IPS DF 4.7 (cell line): ENCODE measurements around the gene TRIM28.

Experiments used
- DNase-seq: peaks from one replicate; pipeline ENCODE4 v3.0.0-alpha.2; 2013; ENCODE audit warnings: low spot score; ENCODE audit errors: extremely low read depth

The TRIM28 gene

DNA sequence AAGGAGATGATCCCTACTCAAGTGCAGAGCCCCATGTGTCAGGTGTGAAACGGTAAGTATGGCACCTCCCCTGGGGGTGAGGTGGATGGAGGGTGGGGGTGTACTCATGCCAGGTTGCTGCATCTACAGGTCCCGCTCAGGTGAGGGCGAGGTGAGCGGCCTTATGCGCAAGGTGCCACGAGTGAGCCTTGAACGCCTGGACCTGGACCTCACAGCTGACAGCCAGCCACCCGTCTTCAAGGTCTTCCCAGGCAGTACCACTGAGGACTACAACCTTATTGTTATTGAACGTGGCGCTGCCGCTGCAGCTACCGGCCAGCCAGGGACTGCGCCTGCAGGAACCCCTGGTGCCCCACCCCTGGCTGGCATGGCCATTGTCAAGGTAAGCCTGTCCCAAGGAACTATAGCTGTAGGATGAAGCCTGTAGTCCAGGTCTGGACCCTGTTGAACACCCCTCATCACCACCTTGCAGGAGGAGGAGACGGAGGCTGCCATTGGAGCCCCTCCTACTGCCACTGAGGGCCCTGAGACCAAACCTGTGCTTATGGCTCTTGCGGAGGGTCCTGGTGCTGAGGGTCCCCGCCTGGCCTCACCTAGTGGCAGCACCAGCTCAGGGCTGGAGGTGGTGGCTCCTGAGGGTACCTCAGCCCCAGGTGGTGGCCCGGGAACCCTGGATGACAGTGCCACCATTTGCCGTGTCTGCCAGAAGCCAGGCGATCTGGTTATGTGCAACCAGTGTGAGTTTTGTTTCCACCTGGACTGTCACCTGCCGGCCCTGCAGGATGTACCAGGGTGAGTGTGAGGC lies 5.2 kb downstream of the TRIM28 start:
- DNase-seq, result no peak

- DNase-seq, result no peak
These were observed 5.9 kb downstream of the TRIM28 start for GRCh38 chr19:58549664-58550361.

DNA sequence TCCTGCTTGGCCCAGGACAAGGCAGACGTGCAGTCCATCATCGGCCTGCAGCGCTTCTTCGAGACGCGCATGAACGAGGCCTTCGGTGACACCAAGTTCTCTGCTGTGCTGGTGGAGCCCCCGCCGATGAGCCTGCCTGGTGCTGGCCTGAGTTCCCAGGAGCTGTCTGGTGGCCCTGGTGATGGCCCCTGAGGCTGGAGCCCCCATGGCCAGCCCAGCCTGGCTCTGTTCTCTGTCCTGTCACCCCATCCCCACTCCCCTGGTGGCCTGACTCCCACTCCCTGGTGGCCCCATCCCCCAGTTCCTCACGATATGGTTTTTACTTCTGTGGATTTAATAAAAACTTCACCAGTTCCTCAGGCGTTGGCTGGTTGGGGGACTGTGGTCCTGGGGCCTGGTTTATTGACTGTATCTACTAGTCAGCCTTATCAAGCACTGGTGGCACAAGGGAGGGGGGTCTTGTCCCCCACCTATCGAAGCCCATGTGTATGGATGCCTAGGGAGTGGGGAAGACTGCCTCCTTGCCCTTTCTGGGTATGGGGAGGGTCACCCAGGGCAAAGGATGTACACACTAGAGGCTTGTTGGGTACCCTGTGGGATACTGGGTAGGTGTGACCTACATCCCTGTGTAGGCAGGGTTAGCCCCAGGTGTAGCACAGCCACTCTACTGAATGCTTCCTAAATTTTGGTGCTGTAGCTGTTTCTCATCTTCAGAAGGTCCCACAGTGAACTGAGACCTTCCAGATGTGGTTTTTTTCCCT lies 6.7 kb downstream of the TRIM28 start:
- DNase-seq, result no peak

- DNase-seq, result no peak
These were observed 7.2 kb downstream of the TRIM28 start for GRCh38 chr19:58551123-58551497.

GRCh38 chr19:58551577-58552471 lies 8.0 kb downstream of the TRIM28 start:
- no peak for DNase-seq

- no peak for DNase-seq
These were observed 8.8 kb downstream of the TRIM28 start for GRCh38 chr19:58552655-58553054.

DNA sequence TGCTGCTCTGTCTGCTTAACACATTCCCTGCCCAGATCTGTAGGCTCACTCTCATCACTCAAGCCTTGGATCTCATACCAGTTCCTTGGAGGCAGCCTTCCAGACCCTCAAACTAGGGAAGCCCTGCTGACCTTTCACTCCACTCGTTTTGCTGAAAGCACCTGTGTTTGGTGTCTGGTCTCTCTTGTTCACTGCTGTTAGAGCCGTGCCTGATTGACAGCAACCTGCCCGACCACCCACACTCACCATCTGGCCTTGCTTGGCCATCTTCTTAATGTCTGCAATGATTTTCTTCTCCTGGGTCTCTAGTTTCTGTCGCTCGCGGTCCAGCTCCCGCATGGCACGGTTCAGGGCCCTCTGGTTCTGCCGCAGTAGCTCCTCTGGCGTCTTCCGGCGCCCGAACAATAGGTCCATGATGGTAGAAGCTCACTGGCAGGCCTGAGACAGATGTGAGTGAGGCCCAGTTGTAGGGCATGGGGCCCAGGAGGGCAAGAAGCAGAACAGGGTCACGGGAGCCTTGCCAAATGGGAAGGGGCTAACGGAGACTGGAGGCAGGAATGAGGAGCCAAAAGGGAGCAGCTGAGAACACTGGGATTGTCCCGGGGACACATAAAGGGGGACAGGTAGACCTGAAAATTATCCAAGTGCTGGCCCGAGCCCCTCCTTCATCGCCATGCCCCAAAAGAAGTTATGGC lies 10.1 kb downstream of the TRIM28 start:
- DNase-seq, result no peak

- DNase-seq, result no peak
These were observed 10.9 kb downstream of the TRIM28 start, which contains the start of gene CHMP2A for GRCh38 chr19:58554494-58555368. CHMP2A (minus strand) TSS chr19:58555105; CDS start chr19:58554212, 893 bp downstream.

- DNase-seq, result no peak
These were observed 11.6 kb downstream of the TRIM28 start for GRCh38 chr19:58555369-58555885.

DNA sequence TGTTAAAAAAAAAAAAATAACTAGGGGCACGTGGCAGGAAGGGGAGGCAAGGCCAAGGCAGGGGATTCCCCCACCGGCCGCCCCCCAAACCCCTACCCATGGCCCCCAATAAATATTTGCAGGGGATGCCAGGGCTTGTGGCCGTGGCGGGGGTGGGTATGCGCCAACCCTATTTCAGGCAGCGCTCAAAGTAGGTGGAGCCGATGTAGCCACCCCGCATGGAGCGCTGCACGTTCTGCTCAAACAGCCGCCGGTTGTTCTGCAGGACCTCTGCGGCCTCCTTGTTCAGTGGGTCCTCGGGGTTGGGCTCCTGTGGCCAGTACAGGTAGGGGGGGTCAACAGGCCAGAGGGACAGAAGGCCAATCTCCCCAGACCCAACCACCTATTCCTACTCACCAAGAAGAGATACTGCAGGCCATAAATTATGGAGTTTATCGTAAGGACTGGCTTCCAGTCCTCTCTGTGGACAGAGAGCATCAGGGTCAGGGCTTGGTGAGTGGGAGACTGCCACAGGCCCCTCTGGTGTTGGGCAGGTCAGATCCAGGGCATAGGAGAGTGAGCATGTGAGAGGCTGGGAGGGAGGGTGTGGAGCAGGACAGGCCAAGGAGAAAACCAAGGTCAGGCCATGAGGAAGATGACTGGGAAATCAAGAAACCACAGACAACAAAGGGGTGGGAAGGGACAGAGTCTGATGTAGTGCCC lies 12.2 kb downstream of the TRIM28 start:
- DNase-seq, result no peak

- DNase-seq, result no peak
These were observed 12.9 kb downstream of the TRIM28 start for GRCh38 chr19:58556622-58557220.

DNA sequence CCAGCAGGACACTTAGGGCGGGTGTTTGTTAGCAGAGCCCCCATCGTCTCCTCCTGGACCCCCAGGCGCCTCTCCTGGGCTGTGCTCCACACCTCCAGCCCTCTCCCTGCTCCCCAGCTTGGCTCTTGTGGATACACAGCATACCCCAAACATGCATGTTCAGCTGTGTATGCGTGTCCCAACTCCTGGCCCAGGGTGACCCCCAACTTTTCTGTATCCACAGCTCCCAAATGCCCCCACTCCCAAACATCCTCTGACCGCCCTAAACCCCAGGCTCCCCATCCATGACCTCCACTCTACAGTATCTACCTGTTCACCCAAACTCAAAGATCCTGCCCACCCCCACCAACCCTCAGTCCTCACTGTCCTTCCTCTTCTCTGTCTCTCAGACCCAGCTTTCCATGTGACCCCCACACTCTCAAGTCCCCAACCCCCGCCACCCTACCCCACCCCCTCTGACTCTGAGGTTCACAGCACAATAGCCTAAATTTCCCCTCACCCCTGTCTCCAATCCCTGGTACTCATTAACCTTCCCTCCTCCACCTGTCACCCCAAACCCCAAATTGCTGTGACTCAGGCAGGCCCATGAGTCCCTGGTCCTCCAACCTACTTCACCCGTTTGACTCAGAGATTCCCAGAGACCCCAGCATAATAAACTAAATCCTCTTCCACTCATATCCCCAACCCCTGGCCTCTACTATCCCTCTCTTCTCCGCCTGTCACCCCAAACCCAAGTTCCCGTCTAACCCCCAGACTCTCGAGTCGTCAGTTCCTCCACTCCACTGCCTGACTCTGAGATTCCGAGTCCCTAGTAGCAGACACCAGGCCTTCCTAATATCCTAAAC lies 13.6 kb downstream of the TRIM28 start:
- no peak for DNase-seq

DNA sequence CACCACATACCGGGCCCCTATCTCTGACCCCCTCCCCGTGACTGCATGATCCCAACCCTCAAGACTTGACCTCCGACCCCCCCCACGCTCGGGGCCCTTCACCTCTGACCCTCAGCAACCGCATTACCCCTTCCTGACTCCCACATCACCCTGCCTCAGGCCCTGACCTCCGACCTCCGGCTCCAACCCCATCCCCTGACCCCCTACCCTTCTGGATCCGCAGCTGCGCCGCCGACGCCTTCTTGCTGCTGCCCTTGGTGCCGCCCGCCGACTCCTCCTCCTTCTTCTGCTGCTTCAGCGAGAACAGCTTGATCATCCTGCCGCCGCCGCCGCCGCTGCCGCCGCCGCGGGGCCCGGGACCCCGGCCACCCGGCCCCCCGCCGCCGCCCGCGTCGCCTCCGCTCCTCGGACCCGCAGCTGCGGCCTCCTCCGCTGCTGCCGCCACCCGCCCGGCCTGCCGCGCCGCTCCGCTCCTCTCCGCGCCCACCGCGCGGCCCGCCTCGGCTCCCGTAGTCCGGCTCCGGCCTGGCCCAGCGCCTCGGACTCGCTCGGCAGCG lies 14.3 kb downstream of the TRIM28 start, which contains the start of gene UBE2M:
Gene UBE2M (minus strand): TSS at position 546 of the 557 bp plus-strand sequence. CDS start 230 bp downstream, at position 316.
- DNase-seq, result no peak

DNA sequence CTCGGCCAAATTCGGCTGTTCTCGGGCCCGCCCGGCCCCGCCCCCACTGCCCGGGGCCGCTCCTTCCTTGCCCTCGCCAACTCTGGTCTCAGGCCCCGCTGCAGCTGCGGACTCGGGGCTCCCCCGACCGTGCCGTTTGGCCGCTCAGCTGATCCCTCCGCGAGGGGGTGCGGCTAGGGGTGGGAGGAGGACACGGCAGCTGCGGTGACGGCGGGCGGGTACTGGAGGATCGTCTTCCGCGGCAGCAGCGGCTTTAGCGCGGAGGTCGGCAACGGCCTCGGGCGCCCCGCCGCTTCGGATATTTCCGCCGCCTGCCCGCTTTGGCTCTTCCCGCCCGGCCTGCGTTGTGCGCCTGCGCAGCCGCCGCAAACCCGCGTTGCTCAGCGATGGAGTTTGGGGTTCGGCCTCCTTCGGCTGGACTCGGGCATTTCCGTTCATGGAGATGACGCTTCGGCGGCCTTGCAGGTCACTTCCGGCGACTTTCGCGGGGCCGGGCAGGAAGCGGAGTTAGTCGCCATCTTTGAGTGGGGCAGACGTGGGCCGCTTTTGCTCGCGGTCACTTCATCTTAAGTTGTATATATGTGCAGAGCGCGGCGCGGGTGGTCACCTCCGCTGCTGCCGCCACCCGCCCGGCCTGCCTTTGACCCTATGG lies 14.9 kb downstream of the TRIM28 start:
- DNase-seq, result no peak

- no peak for DNase-seq
These were observed 15.6 kb downstream of the TRIM28 start for GRCh38 chr19:58559275-58560006.
